Neural progenitor cell (in vitro differentiated cells): ENCODE measurements around the gene FAHD1. TPM values are rescaled to one million over a fixed set of nuclear protein-coding genes. Genes with fewer than 3 reads are reported as not detected.
A peak's percentile ranks its signal among the peaks of the same experiment; 100 is the strongest.

Experiments
- DNase-seq: peaks from one replicate; pipeline ENCODE4 v3.0.0-alpha.2; 2016; ENCODE audit warnings: low spot score
- H2AFZ ChIP-seq: fragments of 200-600 bp; sonication (generic); replicated peaks from 2 replicates; pipeline ENCODE4 v1.6.1; 2016; ENCODE audit warnings: antibody characterized with exemption
- H3F3A ChIP-seq: fragments of 200-600 bp; sonication (generic); 2 replicates; pipeline ENCODE4 v1.6.1; 2016; ENCODE audit warnings: antibody characterized with exemption, low read depth
- H3K27ac ChIP-seq: fragments of 200-600 bp; sonication (generic); 2 replicates; pipeline ENCODE4 v1.5.1; 2016; ENCODE audit warnings: mild to moderate bottlenecking
- H3K27me3 ChIP-seq: fragments of 200-600 bp; sonication (generic); 2 replicates; pipeline ENCODE4 v1.6.1; 2016; ENCODE audit warnings: mild to moderate bottlenecking, moderate library complexity
- H3K36me3 ChIP-seq: fragments of 200-600 bp; sonication (generic); 2 replicates; pipeline ENCODE4 v1.5.1; 2016
- H3K4me1 ChIP-seq: fragments of 200-600 bp; sonication (generic); 2 replicates; pipeline ENCODE4 v1.6.1; 2016; ENCODE audit warnings: mixed run types
- H3K4me2 ChIP-seq: fragments of 200-600 bp; sonication (generic); 2 replicates; pipeline ENCODE4 v1.6.1; 2016
- H3K4me3 ChIP-seq: fragments of 200-600 bp; sonication (generic); 2 replicates; pipeline ENCODE4 v1.5.1; 2016
- H3K79me2 ChIP-seq: fragments of 200-600 bp; sonication (generic); 2 replicates; pipeline ENCODE4 v1.6.1; 2016; ENCODE audit warnings: low read depth
- H3K9ac ChIP-seq: fragments of 200-600 bp; sonication (generic); 2 replicates; pipeline ENCODE4 v1.6.1; 2016
- H3K9me3 ChIP-seq: fragments of 200-600 bp; sonication (generic); 2 replicates; pipeline ENCODE4 v1.5.1; 2016; ENCODE audit warnings: low read depth
- H4K20me1 ChIP-seq: fragments of 200-600 bp; sonication (generic); 2 replicates; pipeline ENCODE4 v1.6.1; 2016; ENCODE audit warnings: low read depth
- H3K27ac Mint-ChIP-seq: 3 replicates; pipeline ENCODE4 v1.8.0; 2021; ENCODE audit warnings: mixed read lengths
- H3K27me3 Mint-ChIP-seq: 2 replicates; pipeline ENCODE4 v1.8.0; 2022; ENCODE audit warnings: low read depth, mild to moderate bottlenecking, inconsistent platforms, moderate library complexity, mixed read lengths; ENCODE audit not compliant: insufficient read depth
- H3K36me3 Mint-ChIP-seq: 3 replicates; pipeline ENCODE4 v1.8.0; 2021; ENCODE audit warnings: mixed read lengths
- H3K4me1 Mint-ChIP-seq: 3 replicates; pipeline ENCODE4 v1.8.0; 2021; ENCODE audit warnings: mixed read lengths
- H3K4me3 Mint-ChIP-seq: 3 replicates; pipeline ENCODE4 v1.8.0; 2021; ENCODE audit warnings: mild to moderate bottlenecking, moderate library complexity, mixed read lengths
- H3K9me3 Mint-ChIP-seq: 3 replicates; pipeline ENCODE4 v1.8.0; 2020; ENCODE audit warnings: mixed read lengths
- EZH2 ChIP-seq: fragments of 200-600 bp; sonication (generic); IDR thresholded peaks from 2 replicates; pipeline ENCODE4 v1.6.1; 2017; ENCODE audit warnings: antibody characterized with exemption, mild to moderate bottlenecking, moderate library complexity
- EZH2phosphoT487 ChIP-seq: fragments of 200-600 bp; sonication (generic); IDR thresholded peaks from 2 replicates; pipeline ENCODE4 v1.6.1; 2017; ENCODE audit warnings: antibody characterized with exemption
- total RNA-seq: library from RNA; depleted of rRNA; stranded (reverse); fragments of >200 nt; gene quantifications from 2 replicates; pipeline ENCODE4 v1.2.3, GENCODE V29; 2015; ENCODE audit warnings: low replicate concordance
- TF ChIP-seq, protein P1 (sequence below): fragments of 200-600 bp; sonication (generic); IDR thresholded peaks from 2 replicates; pipeline ENCODE4 v1.5.1; 2017; ENCODE audit warnings: antibody characterized with exemption, mild to moderate bottlenecking

The FAHD1 gene
- total RNA-seq, 1 donor from 2014 or later, result 21.6 TPM

DNA sequence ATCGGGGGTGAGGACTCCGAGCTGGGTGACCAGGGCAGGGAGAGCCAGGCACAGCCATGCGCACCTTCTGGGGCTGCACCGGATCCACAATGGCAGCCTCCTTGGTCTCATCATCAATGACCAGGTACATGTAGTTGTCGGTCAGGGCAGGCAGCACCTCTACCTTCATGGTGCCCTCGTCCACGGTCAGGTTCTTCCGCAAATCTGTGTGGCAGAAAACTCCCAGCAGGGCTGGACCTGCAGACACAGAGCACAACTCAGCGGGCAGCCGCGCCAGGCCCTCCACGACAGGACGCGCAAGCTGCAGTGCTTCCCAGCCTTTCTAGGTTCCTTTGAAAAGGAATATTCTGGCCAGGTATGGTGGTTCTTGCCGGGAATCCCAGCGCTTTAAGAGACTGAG, 4.2 kb upstream of the FAHD1 start:
- DNase-seq, result no peak
- Mint-ChIP-seq H3K9me3 (no peaks in the 10 kb centered on the region), H3K4me3 (no peak overlapping the region), H3K4me1 (peaks cover 12% of the 10 kb centered on the region), H3K27ac (no peak overlapping the region), H3K27me3 (peaks cover 5% of the 10 kb centered on the region), H3K36me3 (no peaks in the 10 kb centered on the region)
- H3K27ac ChIP-seq, result no peak overlapping the region
- TF ChIP-seq, protein P1, sequence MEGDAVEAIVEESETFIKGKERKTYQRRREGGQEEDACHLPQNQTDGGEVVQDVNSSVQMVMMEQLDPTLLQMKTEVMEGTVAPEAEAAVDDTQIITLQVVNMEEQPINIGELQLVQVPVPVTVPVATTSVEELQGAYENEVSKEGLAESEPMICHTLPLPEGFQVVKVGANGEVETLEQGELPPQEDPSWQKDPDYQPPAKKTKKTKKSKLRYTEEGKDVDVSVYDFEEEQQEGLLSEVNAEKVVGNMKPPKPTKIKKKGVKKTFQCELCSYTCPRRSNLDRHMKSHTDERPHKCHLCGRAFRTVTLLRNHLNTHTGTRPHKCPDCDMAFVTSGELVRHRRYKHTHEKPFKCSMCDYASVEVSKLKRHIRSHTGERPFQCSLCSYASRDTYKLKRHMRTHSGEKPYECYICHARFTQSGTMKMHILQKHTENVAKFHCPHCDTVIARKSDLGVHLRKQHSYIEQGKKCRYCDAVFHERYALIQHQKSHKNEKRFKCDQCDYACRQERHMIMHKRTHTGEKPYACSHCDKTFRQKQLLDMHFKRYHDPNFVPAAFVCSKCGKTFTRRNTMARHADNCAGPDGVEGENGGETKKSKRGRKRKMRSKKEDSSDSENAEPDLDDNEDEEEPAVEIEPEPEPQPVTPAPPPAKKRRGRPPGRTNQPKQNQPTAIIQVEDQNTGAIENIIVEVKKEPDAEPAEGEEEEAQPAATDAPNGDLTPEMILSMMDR, result no peak
- TF ChIP-seq EZH2 (no peak), EZH2phosphoT487 (no peak)
- no peaks in the 10 kb centered on the region for H3K9me3 ChIP-seq
- H3K4me2 ChIP-seq, result no peak overlapping the region
- peaks cover 15% of the 10 kb centered on the region for H3K79me2 ChIP-seq
- peaks cover 5% of the 10 kb centered on the region for H3K4me1 ChIP-seq
- H3F3A ChIP-seq, result peaks cover 13% of the 10 kb centered on the region
- H3K4me3 ChIP-seq, result no peak overlapping the region
- H3K9ac ChIP-seq, result no peak overlapping the region
- H3K36me3 ChIP-seq, result no peaks in the 10 kb centered on the region
- no peak overlapping the region for H2AFZ ChIP-seq
- peaks cover 24% of the 10 kb centered on the region for H4K20me1 ChIP-seq
- no peaks in the 10 kb centered on the region for H3K27me3 ChIP-seq

DNA sequence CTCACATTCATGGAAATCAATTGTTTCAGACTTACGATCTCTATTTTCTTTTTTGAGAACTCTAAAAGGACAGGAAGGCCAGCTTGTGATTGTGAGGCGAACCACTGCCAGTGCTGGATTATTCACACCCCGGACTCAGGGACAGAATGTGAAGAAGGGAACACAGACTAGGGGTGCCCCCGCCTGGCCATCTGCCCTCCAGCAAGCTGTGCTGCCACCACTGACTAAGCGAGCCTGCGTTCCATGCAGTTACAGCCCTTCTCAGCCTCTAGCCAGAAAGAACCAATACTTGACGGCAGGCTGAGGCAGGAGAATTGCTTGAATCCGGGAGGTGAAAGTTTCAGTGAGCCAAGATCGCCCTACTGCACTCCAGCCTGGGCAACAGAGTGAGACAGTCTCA, 3.2 kb upstream of the FAHD1 start:
- no peak overlapping the region for H3K4me3 ChIP-seq
- no peak overlapping the region for H3K4me2 ChIP-seq
- Mint-ChIP-seq H3K27me3 (peaks cover 5% of the 10 kb centered on the region), H3K27ac (no peak overlapping the region), H3K4me3 (peak overlapping the region; percentile 66), H3K9me3 (no peaks in the 10 kb centered on the region), H3K4me1 (peaks cover 19% of the 10 kb centered on the region), H3K36me3 (no peaks in the 10 kb centered on the region)
- peaks cover 25% of the 10 kb centered on the region for H3K79me2 ChIP-seq
- no peak overlapping the region for H3K27ac ChIP-seq
- no peak for TF ChIP-seq EZH2phosphoT487
- TF ChIP-seq, protein P1, result peak; percentile 49
- no peaks in the 10 kb centered on the region for H3K27me3 ChIP-seq
- no peaks in the 10 kb centered on the region for H3K9me3 ChIP-seq
- no peaks in the 10 kb centered on the region for H3K36me3 ChIP-seq
- peak; percentile 72 for DNase-seq
- H2AFZ ChIP-seq, result no peak overlapping the region
- H3F3A ChIP-seq, result peaks cover 13% of the 10 kb centered on the region
- peaks cover 24% of the 10 kb centered on the region for H4K20me1 ChIP-seq
- no peak overlapping the region for H3K9ac ChIP-seq
- peaks cover 15% of the 10 kb centered on the region for H3K4me1 ChIP-seq

DNA sequence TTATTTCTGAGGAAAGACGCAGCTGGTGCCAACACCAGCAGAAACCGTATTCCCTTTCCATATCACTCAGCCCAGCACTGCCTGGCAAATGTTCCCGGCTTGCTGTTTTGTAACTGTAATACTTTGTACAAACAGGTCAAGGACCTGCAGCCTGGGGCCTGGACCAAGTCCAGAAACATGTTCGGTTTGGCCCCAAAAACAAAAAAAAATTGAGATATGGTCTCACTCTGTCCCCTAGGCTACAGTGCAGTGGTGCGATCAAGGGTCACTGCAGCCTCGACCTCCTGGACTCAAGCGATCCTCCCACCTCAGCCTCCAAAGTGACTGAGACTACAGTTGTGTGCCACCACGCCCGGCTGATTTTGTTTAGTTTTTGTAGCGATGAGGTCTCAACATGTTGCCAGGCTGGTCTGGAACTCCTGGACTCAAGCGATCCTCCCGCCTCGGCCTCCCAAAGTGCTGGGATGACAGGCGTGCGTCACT, 1.6 kb upstream of the FAHD1 start:
- Mint-ChIP-seq H3K36me3 (peaks cover 1% of the 10 kb centered on the region), H3K27ac (no peak overlapping the region), H3K4me3 (peak overlapping the region; percentile 87), H3K4me1 (peaks cover 24% of the 10 kb centered on the region), H3K27me3 (peaks cover 5% of the 10 kb centered on the region), H3K9me3 (no peaks in the 10 kb centered on the region)
- H3K9ac ChIP-seq, result no peak overlapping the region
- H3K4me3 ChIP-seq, result peak overlapping the region; percentile 73
- H3K27me3 ChIP-seq, result no peaks in the 10 kb centered on the region
- H3K27ac ChIP-seq, result no peak overlapping the region
- no peak for DNase-seq
- no peak overlapping the region for H2AFZ ChIP-seq
- peaks cover 15% of the 10 kb centered on the region for H3K4me1 ChIP-seq
- H3K36me3 ChIP-seq, result no peaks in the 10 kb centered on the region
- peak; percentile 5 for TF ChIP-seq EZH2
- TF ChIP-seq EZH2phosphoT487, result no peak
- peaks cover 18% of the 10 kb centered on the region for H3F3A ChIP-seq
- peak overlapping the region; percentile 93 for H3K4me2 ChIP-seq
- H3K9me3 ChIP-seq, result no peaks in the 10 kb centered on the region
- H3K79me2 ChIP-seq, result peaks cover 28% of the 10 kb centered on the region
- H4K20me1 ChIP-seq, result peaks cover 24% of the 10 kb centered on the region

DNA sequence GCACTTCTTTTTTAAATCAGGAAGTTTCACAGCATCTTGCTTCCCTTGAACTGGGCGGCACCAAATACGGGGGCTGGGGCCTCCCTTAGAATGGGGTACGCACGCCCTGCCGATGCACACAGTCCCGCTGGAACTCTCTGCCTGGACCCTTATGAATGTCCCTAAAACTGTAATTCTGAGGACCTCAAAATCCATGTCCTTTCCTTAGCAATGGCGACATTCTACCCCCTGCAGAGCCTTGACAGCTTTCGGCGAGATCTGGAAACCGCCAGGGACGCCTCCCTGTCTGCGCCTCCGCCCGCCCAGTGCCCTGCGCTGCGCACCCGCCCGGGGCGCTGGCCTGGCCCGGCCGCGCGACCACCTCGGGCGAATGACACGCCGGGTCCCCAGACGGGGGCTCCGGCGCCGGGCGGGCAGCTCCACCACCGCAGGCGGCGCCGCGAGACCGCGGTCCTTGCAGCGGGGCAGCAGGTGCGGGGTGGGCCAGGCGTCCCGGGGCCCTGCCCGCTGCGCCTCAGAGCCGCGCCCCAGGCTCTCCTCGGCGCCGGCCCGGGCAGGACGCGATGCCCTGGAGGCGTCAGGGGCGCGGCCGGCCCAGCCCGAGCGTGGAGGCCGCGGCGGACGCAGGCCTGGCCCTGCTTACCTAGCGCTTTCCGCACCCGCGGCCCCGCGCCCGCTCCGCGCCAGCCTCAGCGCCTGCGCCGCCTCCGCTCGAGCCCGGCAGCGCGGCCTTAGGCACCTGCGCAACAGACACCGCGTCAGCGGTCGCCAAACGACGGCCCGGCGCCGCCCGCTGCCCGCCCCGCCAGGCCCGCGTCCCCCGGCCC, 929 bp upstream of the FAHD1 start:
- Mint-ChIP-seq H3K36me3 (peaks cover 1% of the 10 kb centered on the region), H3K4me1 (peaks cover 24% of the 10 kb centered on the region), H3K27me3 (peaks cover 5% of the 10 kb centered on the region), H3K4me3 (peak overlapping the region; percentile 87), H3K9me3 (no peaks in the 10 kb centered on the region), H3K27ac (no peak overlapping the region)
- H3K36me3 ChIP-seq, result no peaks in the 10 kb centered on the region
- peak overlapping the region; percentile 93 for H3K4me2 ChIP-seq
- no peaks in the 10 kb centered on the region for H3K9me3 ChIP-seq
- H4K20me1 ChIP-seq, result peaks cover 24% of the 10 kb centered on the region
- peak overlapping the region; percentile 73 for H3K4me3 ChIP-seq
- no peaks in the 10 kb centered on the region for H3K27me3 ChIP-seq
- H3K27ac ChIP-seq, result no peak overlapping the region
- no peak for TF ChIP-seq EZH2phosphoT487
- TF ChIP-seq, protein P1, result peak; percentile 24
- no peak for TF ChIP-seq EZH2
- H3F3A ChIP-seq, result peaks cover 19% of the 10 kb centered on the region
- DNase-seq, result peak; percentile 91
- H3K4me1 ChIP-seq, result peaks cover 15% of the 10 kb centered on the region
- H2AFZ ChIP-seq, result peak overlapping the region; percentile 22
- H3K79me2 ChIP-seq, result peaks cover 28% of the 10 kb centered on the region
- peak overlapping the region; percentile 15 for H3K9ac ChIP-seq
